HepG2 (cell line): ENCODE data around the gene SEMA3C. TPM values are rescaled to one million over a fixed set of nuclear protein-coding genes. Genes with fewer than 3 reads are reported as not detected.

Experiments
- ATAC-seq: fragments of 200-7000 bp; cut with Tn5 transposase; 3 replicates; pipeline ENCODE4 v1.9.1; 2020; ENCODE audit warnings: mild to moderate bottlenecking, moderate library complexity
- BruUV-seq: library from RNA; stranded (reverse); fragments of 400-500 nt; replicated peaks from 2 replicates; lab custom pipeline; 2021; lab: Mats Ljungman, UMichigan
- CTCF ChIA-PET: fragments of 300-600 bp; formaldehyde crosslinking; extraction: SDS; loops from one replicate; lab custom pipeline; 2021; ENCODE audit warnings: low total read pairs, inconsistent platforms, low intra/inter-chr PET ratio; lab: Yijun Ruan, JAX
- POLR2A ChIA-PET: fragments of 350-600 bp; sonication (Branson Sonifier 250); formaldehyde crosslinking; loops from one replicate; lab custom pipeline; 2020; ENCODE audit warnings: antibody characterized with exemption, inconsistent platforms; lab: Yijun Ruan, JAX
- DNase-seq: peaks from one replicate; pipeline ENCODE4 v3.0.0-alpha.2; 2015; ENCODE audit warnings: low spot score
- FAIRE-seq: peaks from 3 replicates; lab custom pipeline; 2011; peaks lifted over from hg19 to GRCh38; lab: Jason Lieb, UNC
- H2AFZ ChIP-seq: one replicate; pipeline ENCODE4 v1.6.1; 2011; ENCODE audit warnings: low read length, inconsistent platforms
- H3K27ac ChIP-seq: fragments of 300-600 bp; 3 replicates; pipeline ENCODE4 v1.8.0; 2011; ENCODE audit warnings: mixed run types, mild to moderate bottlenecking, mixed read lengths, low read length, inconsistent platforms; ENCODE audit not compliant: insufficient read depth; ENCODE audit errors: extremely low read length
- H3K27me3 ChIP-seq, 2 experiments: fragments of 200-600 bp in 1 of 2; 2 replicates in 1 of 2; 3 replicates in 1 of 2; pipeline versions ENCODE4 v1.6.0 to v1.8.0; 2011; ENCODE audit warnings: low read length in 2 of 2, mild to moderate bottlenecking in 2 of 2, moderate library complexity in 2 of 2, inconsistent platforms in 1 of 2; ENCODE audit not compliant: insufficient read depth in 2 of 2, control insufficient read depth in 1 of 2
- H3K36me3 ChIP-seq, 2 experiments: fragments of 200-600 bp in 1 of 2; replicated peaks in 1 of 2; 2 replicates in 1 of 2; 3 replicates in 1 of 2; pipeline versions ENCODE4 v1.5.1 to v1.8.0; 2011; ENCODE audit warnings: low read length in 2 of 2, inconsistent platforms in 1 of 2; ENCODE audit not compliant: insufficient read depth in 2 of 2, control insufficient read depth in 1 of 2
- H3K4me1 ChIP-seq: 2 replicates; pipeline ENCODE4 v1.5.1; 2012; ENCODE audit warnings: low read length, inconsistent platforms; ENCODE audit not compliant: insufficient read depth
- H3K4me2 ChIP-seq: 2 replicates; pipeline ENCODE4 v1.6.0; 2011; ENCODE audit warnings: low read depth, low read length, inconsistent platforms
- H3K4me3 ChIP-seq, 3 experiments: fragments of 200-600 bp in 1 of 3; sonication (generic), shearing (Covaris generic) in 1 of 3; replicated peaks in 1 of 3; 2 replicates each; pipeline ENCODE4 v1.5.1; 2011 to 2016; ENCODE audit warnings: low read length in 3 of 3, inconsistent platforms in 2 of 3, low read depth in 2 of 3, mild to moderate bottlenecking in 2 of 3, control low read depth in 1 of 3, mixed read lengths in 1 of 3; ENCODE audit not compliant: insufficient read depth in 1 of 3
- H3K79me2 ChIP-seq: one replicate; pipeline ENCODE4 v1.6.1; 2011; ENCODE audit warnings: low read length, inconsistent platforms; ENCODE audit not compliant: insufficient read depth
- H3K9ac ChIP-seq: 2 replicates; pipeline ENCODE4 v1.6.0; 2011; ENCODE audit warnings: mild to moderate bottlenecking, low read depth, low read length, inconsistent platforms; ENCODE audit not compliant: insufficient read depth
- H3K9me3 ChIP-seq: 2 replicates; pipeline ENCODE4 v1.5.1; 2012; ENCODE audit warnings: mild to moderate bottlenecking, low read length
- H4K20me1 ChIP-seq: 2 replicates; pipeline ENCODE4 v1.6.0; 2011; ENCODE audit warnings: inconsistent platforms, mild to moderate bottlenecking, low read length, moderate library complexity; ENCODE audit not compliant: insufficient read depth
- FOXK1 ChIP-seq: sonication (generic); formaldehyde crosslinking; IDR thresholded peaks from 2 replicates; pipeline ENCODE4 v1.4.0; 2020; ENCODE audit warnings: low read depth, missing genetic modification reagents, borderline replicate concordance
- GATAD2A ChIP-seq: IDR thresholded peaks from 2 replicates; pipeline ENCODE4 v1.6.1; 2016
- GTF2F1 ChIP-seq: fragments of 150-350 bp; IDR thresholded peaks from 2 replicates; pipeline ENCODE4 v1.6.1; 2014; ENCODE audit warnings: low read length
- HCFC1 ChIP-seq: fragments of 150-350 bp; IDR thresholded peaks from 2 replicates; pipeline ENCODE4 v1.6.1; 2014; ENCODE audit warnings: low read depth, low read length
- POLR2AphosphoS2 ChIP-seq: IDR thresholded peaks from 2 replicates; pipeline ENCODE4 v1.6.1; 2011; ENCODE audit warnings: low read depth, low read length, improper control_type of control experiment
- PPARG ChIP-seq: conservative IDR thresholded peaks from 2 replicates; pipeline ENCODE4 v1.6.1; 2016; ENCODE audit warnings: missing biosample characterization, missing genetic modification reagents
- RNF219 ChIP-seq: sonication (generic); formaldehyde crosslinking; IDR thresholded peaks from 2 replicates; pipeline ENCODE4 v1.5.0; 2020; ENCODE audit warnings: mild to moderate bottlenecking, missing genetic modification reagents
- SATB2 ChIP-seq: sonication (generic); formaldehyde crosslinking; IDR thresholded peaks from 2 replicates; pipeline ENCODE4 v1.5.0; 2020; ENCODE audit warnings: missing genetic modification reagents
- SMYD3 ChIP-seq: sonication (generic); formaldehyde crosslinking; IDR thresholded peaks from 2 replicates; pipeline ENCODE4 v1.8.1; 2023; ENCODE audit warnings: mild to moderate bottlenecking, missing genetic modification reagents
- SRY ChIP-seq: sonication (generic); formaldehyde crosslinking; IDR thresholded peaks from 2 replicates; pipeline ENCODE4 v1.8.0; 2022; ENCODE audit warnings: mild to moderate bottlenecking, missing genetic modification reagents
- TBL1XR1 ChIP-seq: fragments of 150-350 bp; IDR thresholded peaks from 2 replicates; pipeline ENCODE4 v1.6.1; 2014; ENCODE audit warnings: borderline replicate concordance, low read length; ENCODE audit not compliant: partially characterized antibody
- TFDP2 ChIP-seq: sonication (generic); formaldehyde crosslinking; IDR thresholded peaks from 2 replicates; pipeline ENCODE4 v1.4.0; 2020; ENCODE audit warnings: missing genetic modification reagents
- THYN1 ChIP-seq: sonication (generic); formaldehyde crosslinking; IDR thresholded peaks from 2 replicates; pipeline ENCODE4 v1.8.1; 2023; ENCODE audit warnings: low read depth, mild to moderate bottlenecking, moderate library complexity, missing genetic modification reagents, borderline replicate concordance
- ZFP62 ChIP-seq: sonication (generic); formaldehyde crosslinking; IDR thresholded peaks from 2 replicates; pipeline ENCODE4 v1.4.0; 2020; ENCODE audit warnings: missing genetic modification reagents
- ZNF460 ChIP-seq: sonication (generic); formaldehyde crosslinking; IDR thresholded peaks from 2 replicates; pipeline ENCODE4 v1.5.1; 2020; ENCODE audit warnings: missing genetic modification reagents, mild to moderate bottlenecking, borderline replicate concordance
- ZNF468 ChIP-seq: sonication (generic); formaldehyde crosslinking; IDR thresholded peaks from 2 replicates; pipeline ENCODE4 v1.8.0; 2022; ENCODE audit warnings: mild to moderate bottlenecking, moderate library complexity, missing genetic modification reagents
- ZNF710 ChIP-seq: sonication (generic); formaldehyde crosslinking; IDR thresholded peaks from 2 replicates; pipeline ENCODE4 v1.5.0; 2020; ENCODE audit warnings: mild to moderate bottlenecking, missing genetic modification reagents, borderline replicate concordance
- ZNF770 ChIP-seq: sonication (generic); formaldehyde crosslinking; IDR thresholded peaks from 2 replicates; pipeline ENCODE4 v1.5.0; 2020; ENCODE audit warnings: mild to moderate bottlenecking, missing genetic modification reagents
- WGBS: methylation state at CpG from one replicate; pipeline ENCODE4 v1.1.6; 2017; ENCODE audit warnings: low lambda C conversion rate; 5-methylcytosine and 5-hydroxymethylcytosine counted together
- in situ Hi-C: cut with HindIII; loops from 2 replicates; pipeline ENCODE4 v1.10.0; 2017; ENCODE audit warnings: low pct_unique_long_range_greater_than_20kb; ENCODE audit not compliant: extremely low pct_ligation_motif_present
- intact Hi-C: fragments of 100-400 bp; cut with micrococcal nuclease; formaldehyde crosslinking; loops from one replicate; pipeline ENCODE4 v1.10.0; 2022; ENCODE audit not compliant: unreplicated experiment
- polyA plus RNA-seq, 8 experiments: library from polyadenylated mRNA; depleted of rRNA in 3 of 8; stranded (reverse) in 7 of 8; unstranded in 1 of 8; fragments of >200 nt; fragmentation: Illumina TruSeq in 4 of 8; extraction: Trizol in 4 of 8; gene quantifications; 2 replicates each; pipeline versions ENCODE4 v1.2.1 to v1.2.3, GENCODE V29; 2011 to 2016; ENCODE audit warnings: low read depth in 4 of 8, missing spikeins in 1 of 8, mixed read lengths in 1 of 8; ENCODE audit not compliant: insufficient read depth in 1 of 8
- total RNA-seq, 5 experiments: library from RNA; depleted of rRNA; stranded (reverse); fragments of >200 nt; fragmentation: Illumina TruSeq; extraction: Trizol; gene quantifications; 2 replicates each; pipeline ENCODE4 v1.2.3, GENCODE V29; 2016; ENCODE audit warnings: low read depth in 1 of 5

Gene SEMA3C
- total and polyA plus RNA-seq, 2 of the 13 experiments (the other 11 are each of a cell fraction or from before 2014, with no cell fraction given): 0.05 to 0.13 TPM

GRCh38 chr7:80875537-80876120 lies 43.2 kb downstream of the SEMA3C start:
- H3K79me2 ChIP-seq: no peaks in the 10 kb centered on the region
- no peaks in the 10 kb centered on the region for H3K36me3 ChIP-seq
- no peak overlapping the region for H3K27ac ChIP-seq
- in situ Hi-C loops: no loop called here
- no peaks in the 10 kb centered on the region for H3K4me1 ChIP-seq
- no peak overlapping the region for H2AFZ ChIP-seq
- POLR2A ChIA-PET: no interaction called here
- H3K9ac ChIP-seq: no peak overlapping the region
- H3K4me3 ChIP-seq: no peak overlapping the region
- no peak overlapping the region for H3K4me2 ChIP-seq
- H3K27me3 ChIP-seq: no peaks in the 10 kb centered on the region
- intact Hi-C loops: no loop called here
- BruUV-seq: no TSS peak
- CTCF ChIA-PET: no interaction called here
- H3K9me3 ChIP-seq: no peaks in the 10 kb centered on the region
- ATAC-seq (no peak), DNase-seq (no peak), FAIRE-seq (no peak)
- WGBS: 43% methylated on average over 9 of the region's 9 CpGs
- H4K20me1 ChIP-seq: no peaks in the 10 kb centered on the region
- TF ChIP-seq TBL1XR1: no peak
- TF ChIP-seq SRY (CRISPR knock-in tag): no peak
- TF ChIP-seq THYN1 (CRISPR knock-in tag): no peak
- TF ChIP-seq TFDP2 (CRISPR knock-in tag): no peak
- no peak for TF ChIP-seq SMYD3 (CRISPR knock-in tag)
- no peak for TF ChIP-seq RNF219
- TF ChIP-seq HCFC1: no peak
- no peak for TF ChIP-seq PPARG
- no peak for TF ChIP-seq SATB2 (CRISPR knock-in tag)
- no peak for TF ChIP-seq GTF2F1
- no peak for TF ChIP-seq ZNF770 (CRISPR knock-in tag)
- no peak for TF ChIP-seq FOXK1 (CRISPR knock-in tag)
- no peak for TF ChIP-seq POLR2AphosphoS2
- no peak for TF ChIP-seq GATAD2A (CRISPR knock-in tag)
- no peak for TF ChIP-seq ZNF460 (CRISPR knock-in tag)
- no peak for TF ChIP-seq ZNF468 (CRISPR knock-in tag)
- no peak for TF ChIP-seq ZFP62 (CRISPR knock-in tag)
- no peak for TF ChIP-seq ZNF710
